ENCODE data around the gene GCK.

Gene GCK

DNA sequence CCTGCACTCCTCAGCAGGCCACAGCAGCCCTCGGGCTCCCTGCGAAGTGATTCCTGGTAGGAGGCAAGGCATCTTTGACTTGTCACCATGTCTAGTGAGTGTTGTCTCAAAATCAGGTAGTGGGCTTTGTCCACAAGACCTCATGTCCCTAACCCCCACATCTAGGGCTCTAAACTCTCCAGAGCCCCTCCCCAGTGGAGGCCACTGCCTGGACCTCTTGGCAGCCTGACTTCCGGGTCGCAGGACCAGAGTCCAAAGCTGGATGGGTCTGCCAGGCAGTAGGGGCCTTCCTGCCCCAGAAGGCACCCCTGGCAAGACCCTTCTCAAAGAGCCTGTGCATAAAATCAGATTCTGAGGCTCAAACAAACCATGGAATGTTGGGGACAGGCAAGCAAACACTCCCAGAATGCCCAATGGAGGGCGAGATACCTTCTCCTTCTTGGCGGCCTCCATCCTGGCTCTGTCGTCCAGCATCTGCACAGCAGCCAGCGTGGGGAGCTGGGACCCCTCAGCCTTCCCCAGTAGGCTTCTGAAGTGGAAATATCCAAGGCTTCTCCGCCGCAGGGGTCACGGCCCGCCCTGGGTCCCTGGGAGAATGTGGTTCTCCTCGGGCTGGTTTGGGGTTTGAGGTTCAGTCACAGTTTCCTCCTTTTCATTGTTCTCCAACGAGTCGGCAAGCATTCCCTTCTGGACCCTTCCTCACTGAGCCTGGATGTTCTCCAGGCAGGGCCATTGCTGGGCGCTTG is 586 bp downstream of the GCK start:
- no peak for DNase-seq (ENCODE audit: low spot score)
- no peak overlapping the region for H2BK12ac ChIP-seq (ENCODE audit: low read length)
- H3K4ac ChIP-seq (ENCODE audit: low read length), result no peak overlapping the region
- no peak overlapping the region for H2BK5ac ChIP-seq (ENCODE audit: low read length)
- H3K18ac ChIP-seq (ENCODE audit: low read length), result peak overlapping the region; percentile 62
- no CpG with 5 or more reads among the region's 16 CpGs for WGBS, 2 donors (ENCODE audit: extremely low coverage in 2 of 2, insufficient read length in 2 of 2, insufficient replicate concordance in 1 of 2)
- peak overlapping the region; percentile 12 for H2BK15ac ChIP-seq (ENCODE audit: low read length)
- H3K4me2 ChIP-seq (ENCODE audit: insufficient read depth, low read length, poor library complexity, severe bottlenecking), result no peak overlapping the region
- no peaks in the 10 kb centered on the region for H3K9me3 ChIP-seq (replicated peaks in 1 of 2; ENCODE audit: control insufficient read depth in 2 of 2, insufficient read depth in 1 of 2, low read depth in 1 of 2, low read length in 2 of 2)
- no peak overlapping the region for H3K14ac ChIP-seq (ENCODE audit: low read length)
- peak overlapping the region; percentile 56 for H2AFZ ChIP-seq (ENCODE audit: low read length)
- H3K36me3 ChIP-seq (replicated peaks in 1 of 2; ENCODE audit: control insufficient read depth in 2 of 2, insufficient read depth in 2 of 2, low read length in 2 of 2), result no peaks in the 10 kb centered on the region
- peak overlapping the region; percentile 16 for H2BK120ac ChIP-seq (ENCODE audit: low read depth, low read length)
- H3K9ac ChIP-seq (ENCODE audit: low read depth, low read length, poor library complexity), result no peak overlapping the region
- peaks cover 3 to 13% of the 10 kb centered on the region in 2 donors for H3K4me1 ChIP-seq (ENCODE audit: control insufficient read depth in 2 of 2, insufficient read depth in 1 of 2, low read depth in 1 of 2, low read length in 2 of 2)
- H4K8ac ChIP-seq (ENCODE audit: low read depth, low read length), result no peak overlapping the region
- H3K27ac ChIP-seq (replicated peaks; ENCODE audit: low read length), result no peak overlapping the region
- no peaks in the 10 kb centered on the region for H3K79me1 ChIP-seq (ENCODE audit: low read depth, low read length)
- H3K27me3 ChIP-seq (ENCODE audit: control insufficient read depth in 3 of 3, insufficient read depth in 3 of 3, low read depth in 1 of 3, low read length in 3 of 3), result peaks cover 0 to 30% (median 0%) of the 10 kb centered on the region in 3 experiments
- no peak overlapping the region for H3K23ac ChIP-seq (ENCODE audit: low read depth, low read length, poor library complexity)
- no peak overlapping the region for H4K91ac ChIP-seq (ENCODE audit: low read depth, low read length, poor library complexity)
- no peak overlapping the region for H3K4me3 ChIP-seq (ENCODE audit: low read length in 2 of 2)
- H2AK5ac ChIP-seq (ENCODE audit: low read depth, low read length), result peak overlapping the region; percentile 66

GRCh38 chr7:44187636-44188416 is 1.4 kb downstream of the GCK start:
- Histone ChIP-seq H3K18ac (ENCODE audit: low read length) (no peak overlapping the region), H3K27ac (replicated peaks; ENCODE audit: low read length) (no peak overlapping the region), H4K8ac (ENCODE audit: low read depth, low read length) (no peak overlapping the region), H3K23ac (ENCODE audit: low read depth, low read length, poor library complexity) (no peak overlapping the region), H3K79me1 (ENCODE audit: low read depth, low read length) (no peaks in the 10 kb centered on the region), H2BK15ac (ENCODE audit: low read length) (peak overlapping the region; percentile 12), H3K9ac (ENCODE audit: low read depth, low read length, poor library complexity) (no peak overlapping the region), H2AK5ac (ENCODE audit: low read depth, low read length) (peak overlapping the region; percentile 66), H2BK5ac (ENCODE audit: low read length) (no peak overlapping the region), H2BK120ac (ENCODE audit: low read depth, low read length) (peak overlapping the region; percentile 16), H3K9me3 (replicated peaks in 1 of 2; ENCODE audit: control insufficient read depth in 2 of 2, insufficient read depth in 1 of 2, low read depth in 1 of 2, low read length in 2 of 2) (peaks cover 0 to under 1% of the 10 kb centered on the region in 2 donors), H3K14ac (ENCODE audit: low read length) (no peak overlapping the region), H3K36me3 (replicated peaks in 1 of 2; ENCODE audit: control insufficient read depth in 2 of 2, insufficient read depth in 2 of 2, low read length in 2 of 2) (no peaks in the 10 kb centered on the region), H3K4me3 (ENCODE audit: low read length in 2 of 2) (no peak overlapping the region), H2AFZ (ENCODE audit: low read length) (peak overlapping the region; percentile 56), H3K4me1 (ENCODE audit: control insufficient read depth in 2 of 2, insufficient read depth in 1 of 2, low read depth in 1 of 2, low read length in 2 of 2) (peaks cover 3 to 13% of the 10 kb centered on the region in 2 donors), H3K27me3 (ENCODE audit: control insufficient read depth in 3 of 3, insufficient read depth in 3 of 3, low read depth in 1 of 3, low read length in 3 of 3) (peaks cover 0 to 31% (median 0%) of the 10 kb centered on the region in 3 experiments), H4K91ac (ENCODE audit: low read depth, low read length, poor library complexity) (no peak overlapping the region), H3K4ac (ENCODE audit: low read length) (no peak overlapping the region), H3K4me2 (ENCODE audit: insufficient read depth, low read length, poor library complexity, severe bottlenecking) (no peak overlapping the region), H2BK12ac (ENCODE audit: low read length) (no peak overlapping the region)
- no CpG with 5 or more reads among the region's 9 CpGs for WGBS, 2 donors (ENCODE audit: extremely low coverage in 2 of 2, insufficient read length in 2 of 2, insufficient replicate concordance in 1 of 2)
- DNase-seq (ENCODE audit: low spot score), result no peak

GRCh38 chr7:44186736-44187135 is 2.5 kb downstream of the GCK start:
- H3K18ac ChIP-seq (ENCODE audit: low read length), result no peak overlapping the region
- no peak overlapping the region for H2BK5ac ChIP-seq (ENCODE audit: low read length)
- no peak overlapping the region for H3K23ac ChIP-seq (ENCODE audit: low read depth, low read length, poor library complexity)
- peaks cover 3 to 13% of the 10 kb centered on the region in 2 donors for H3K4me1 ChIP-seq (ENCODE audit: control insufficient read depth in 2 of 2, insufficient read depth in 1 of 2, low read depth in 1 of 2, low read length in 2 of 2)
- H3K4me2 ChIP-seq (ENCODE audit: insufficient read depth, low read length, poor library complexity, severe bottlenecking), result no peak overlapping the region
- H3K9ac ChIP-seq (ENCODE audit: low read depth, low read length, poor library complexity), result no peak overlapping the region
- no peak for DNase-seq (ENCODE audit: low spot score)
- H3K4me3 ChIP-seq (ENCODE audit: low read length in 2 of 2), result no peak overlapping the region
- no peak overlapping the region for H3K14ac ChIP-seq (ENCODE audit: low read length)
- H3K27ac ChIP-seq (replicated peaks; ENCODE audit: low read length), result no peak overlapping the region
- H2BK12ac ChIP-seq (ENCODE audit: low read length), result no peak overlapping the region
- H2BK120ac ChIP-seq (ENCODE audit: low read depth, low read length), result no peak overlapping the region
- H2AK5ac ChIP-seq (ENCODE audit: low read depth, low read length), result no peak overlapping the region
- H3K4ac ChIP-seq (ENCODE audit: low read length), result no peak overlapping the region
- no peaks in the 10 kb centered on the region for H3K79me1 ChIP-seq (ENCODE audit: low read depth, low read length)
- no peaks in the 10 kb centered on the region for H3K36me3 ChIP-seq (replicated peaks in 1 of 2; ENCODE audit: control insufficient read depth in 2 of 2, insufficient read depth in 2 of 2, low read length in 2 of 2)
- H4K8ac ChIP-seq (ENCODE audit: low read depth, low read length), result no peak overlapping the region
- H3K27me3 ChIP-seq (ENCODE audit: control insufficient read depth in 3 of 3, insufficient read depth in 3 of 3, low read depth in 1 of 3, low read length in 3 of 3), result peaks cover 0 to 39% (median 0%) of the 10 kb centered on the region in 3 experiments
- H2AFZ ChIP-seq (ENCODE audit: low read length), result no peak overlapping the region
- no peak overlapping the region for H2BK15ac ChIP-seq (ENCODE audit: low read length)
- no peak overlapping the region for H4K91ac ChIP-seq (ENCODE audit: low read depth, low read length, poor library complexity)
- no CpG with 5 or more reads among the region's 5 CpGs for WGBS, 2 donors (ENCODE audit: extremely low coverage in 2 of 2, insufficient read length in 2 of 2, insufficient replicate concordance in 1 of 2)
- peaks cover 6% of the 10 kb centered on the region in 2 donors for H3K9me3 ChIP-seq (replicated peaks in 1 of 2; ENCODE audit: control insufficient read depth in 2 of 2, insufficient read depth in 1 of 2, low read depth in 1 of 2, low read length in 2 of 2)

DNA sequence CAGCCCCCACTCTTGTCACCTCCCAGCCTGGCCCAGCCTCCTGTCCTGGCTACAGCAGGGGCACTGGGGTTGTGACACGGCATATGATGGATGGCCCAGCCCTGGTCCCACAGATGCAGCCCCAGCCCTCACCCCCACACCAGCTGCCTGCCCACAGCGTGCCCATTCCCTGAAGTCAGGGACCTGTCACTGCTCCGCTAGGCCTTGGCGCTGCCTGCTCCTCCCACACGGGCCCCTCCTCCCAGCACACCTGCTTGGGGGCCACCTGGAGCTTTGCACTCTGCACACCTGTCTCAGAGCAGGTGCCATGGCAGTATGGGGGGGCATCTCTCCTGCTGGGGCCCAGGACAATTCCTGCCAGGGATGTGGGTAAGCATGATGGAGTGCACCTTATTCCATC is 3.5 kb downstream of the GCK start:
- H3K9me3 ChIP-seq (replicated peaks in 1 of 2; ENCODE audit: control insufficient read depth in 2 of 2, insufficient read depth in 1 of 2, low read depth in 1 of 2, low read length in 2 of 2), result peaks cover 6% of the 10 kb centered on the region in 2 donors
- peak overlapping the region; percentile 39 for H3K9ac ChIP-seq (ENCODE audit: low read depth, low read length, poor library complexity)
- no peak overlapping the region for H3K14ac ChIP-seq (ENCODE audit: low read length)
- H4K8ac ChIP-seq (ENCODE audit: low read depth, low read length), result no peak overlapping the region
- H2BK5ac ChIP-seq (ENCODE audit: low read length), result no peak overlapping the region
- H4K91ac ChIP-seq (ENCODE audit: low read depth, low read length, poor library complexity), result peak overlapping the region; percentile 2
- no peak for DNase-seq (ENCODE audit: low spot score)
- peak overlapping the region; percentile 66 for H2BK12ac ChIP-seq (ENCODE audit: low read length)
- peak overlapping the region; percentile 28 for H3K4ac ChIP-seq (ENCODE audit: low read length)
- H3K4me1 ChIP-seq (ENCODE audit: control insufficient read depth in 2 of 2, insufficient read depth in 1 of 2, low read depth in 1 of 2, low read length in 2 of 2), result peaks cover 3 to 13% of the 10 kb centered on the region in 2 donors
- no peak overlapping the region for H2BK15ac ChIP-seq (ENCODE audit: low read length)
- peaks cover 0 to 47% (median 0%) of the 10 kb centered on the region in 3 experiments for H3K27me3 ChIP-seq (ENCODE audit: control insufficient read depth in 3 of 3, insufficient read depth in 3 of 3, low read depth in 1 of 3, low read length in 3 of 3)
- peak overlapping the region; percentile 49 for H2AK5ac ChIP-seq (ENCODE audit: low read depth, low read length)
- no peaks in the 10 kb centered on the region for H3K79me1 ChIP-seq (ENCODE audit: low read depth, low read length)
- H3K4me2 ChIP-seq (ENCODE audit: insufficient read depth, low read length, poor library complexity, severe bottlenecking), result no peak overlapping the region
- no peak overlapping the region for H2BK120ac ChIP-seq (ENCODE audit: low read depth, low read length)
- H3K4me3 ChIP-seq (ENCODE audit: low read length in 2 of 2), result peak overlapping the region in 1 of 2 donors; percentile 29
- WGBS, 2 donors (ENCODE audit: extremely low coverage in 2 of 2, insufficient read length in 2 of 2, insufficient replicate concordance in 1 of 2), result no CpG with 5 or more reads among the region's 5 CpGs
- H2AFZ ChIP-seq (ENCODE audit: low read length), result no peak overlapping the region
- H3K36me3 ChIP-seq (replicated peaks in 1 of 2; ENCODE audit: control insufficient read depth in 2 of 2, insufficient read depth in 2 of 2, low read length in 2 of 2), result no peaks in the 10 kb centered on the region
- H3K18ac ChIP-seq (ENCODE audit: low read length), result peak overlapping the region; percentile 55
- H3K23ac ChIP-seq (ENCODE audit: low read depth, low read length, poor library complexity), result no peak overlapping the region
- H3K27ac ChIP-seq (replicated peaks; ENCODE audit: low read length), result no peak overlapping the region

Measured in neuronal stem cell (in vitro differentiated cells).